Activated CD8-positive, alpha-beta memory T cell treated with anti-CD3 and anti-CD28 coated beads for 48 hours (primary cell): Measurements from ENCODE around the gene NR0B1.

ENCODE experiments used
- DNase-seq, 3 experiments: peaks; one replicate each; pipeline ENCODE4 v3.0.0-alpha.2; 2020; ENCODE audit warnings: low read depth in 2 of 3, low spot score in 2 of 3

NR0B1 gene

GRCh38 chrX:30270639-30271038 is 38.6 kb downstream of the NR0B1 start:
- DNase-seq = no peak

GRCh38 chrX:30262763-30263162 is 46.4 kb downstream of the NR0B1 start:
- DNase-seq = no peak

GRCh38 chrX:30261012-30261411 is 48.2 kb downstream of the NR0B1 start:
- no peak for DNase-seq

DNA sequence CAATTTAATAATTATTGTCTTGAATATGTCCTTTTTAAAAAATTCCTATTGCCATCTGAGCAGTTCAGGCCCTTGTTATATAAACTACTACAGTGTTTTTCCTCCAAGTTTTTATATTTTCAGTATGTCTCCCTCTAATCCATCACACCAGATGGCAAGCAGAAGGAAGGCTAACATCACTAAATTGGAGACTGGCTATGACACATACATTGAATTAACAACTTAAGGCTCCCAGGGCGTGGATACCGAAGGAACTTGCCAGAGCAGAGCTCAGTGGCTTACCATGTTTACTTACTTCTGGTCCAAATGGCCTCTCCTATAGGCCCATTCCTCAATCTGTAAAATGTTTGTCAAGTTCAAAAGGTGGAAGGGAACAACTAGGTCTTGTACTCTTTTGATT is 49.3 kb downstream of the NR0B1 start:
- DNase-seq = no peak
